Activated T-cell treated with anti-CD3 and anti-CD28 coated beads for 1 hour (primary cell): ENCODE data around the gene ALDOC.

Experiments
- DNase-seq: peaks from one replicate; pipeline ENCODE4 v3.0.0-alpha.2; 2020; ENCODE audit warnings: low read depth

Gene ALDOC

DNA sequence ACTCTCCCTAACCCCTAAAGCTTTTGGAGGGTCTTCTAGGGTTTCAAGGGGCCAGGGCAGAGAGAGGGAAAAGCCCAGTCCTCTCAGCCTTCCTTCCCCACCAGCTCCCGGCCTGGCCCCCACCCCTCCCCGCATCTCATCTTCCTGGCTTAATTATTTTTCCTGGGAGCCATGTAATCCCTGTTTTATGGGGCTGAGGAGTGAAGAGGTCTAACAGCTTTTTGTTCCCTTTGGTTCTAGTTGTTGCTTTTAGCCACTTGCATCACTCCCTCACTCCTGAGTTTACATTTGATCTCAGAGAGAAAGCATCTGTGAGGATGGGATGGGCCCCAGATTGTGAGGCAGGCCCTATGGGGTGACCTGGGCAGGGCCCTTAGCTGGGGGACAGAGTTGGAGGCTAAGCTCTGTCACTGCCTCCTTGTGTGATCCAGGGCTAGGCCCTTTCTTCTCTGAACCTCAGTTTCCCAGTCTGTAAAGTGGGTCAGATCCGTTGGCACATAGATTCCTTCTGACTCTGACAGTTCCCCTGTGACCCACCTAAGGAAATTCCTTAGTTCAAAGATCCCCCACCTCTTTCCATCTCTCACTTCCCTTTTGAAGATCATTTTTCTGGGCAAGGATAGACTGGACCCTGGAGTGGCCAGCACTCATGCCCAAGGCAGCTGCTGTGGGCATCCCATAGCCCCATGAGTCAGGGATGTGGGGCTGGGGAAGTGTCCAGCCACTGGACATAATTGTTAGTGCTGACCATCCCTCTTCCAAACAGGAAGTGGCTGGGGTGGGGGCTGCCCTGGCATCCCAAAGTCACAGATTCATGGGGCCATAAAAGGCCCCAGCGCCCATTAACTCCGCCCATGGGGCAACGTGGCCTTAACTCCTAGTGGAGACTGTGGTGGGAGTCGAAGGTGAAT lies 44.4 kb downstream of the ALDOC start:
- DNase-seq = no peak

DNA sequence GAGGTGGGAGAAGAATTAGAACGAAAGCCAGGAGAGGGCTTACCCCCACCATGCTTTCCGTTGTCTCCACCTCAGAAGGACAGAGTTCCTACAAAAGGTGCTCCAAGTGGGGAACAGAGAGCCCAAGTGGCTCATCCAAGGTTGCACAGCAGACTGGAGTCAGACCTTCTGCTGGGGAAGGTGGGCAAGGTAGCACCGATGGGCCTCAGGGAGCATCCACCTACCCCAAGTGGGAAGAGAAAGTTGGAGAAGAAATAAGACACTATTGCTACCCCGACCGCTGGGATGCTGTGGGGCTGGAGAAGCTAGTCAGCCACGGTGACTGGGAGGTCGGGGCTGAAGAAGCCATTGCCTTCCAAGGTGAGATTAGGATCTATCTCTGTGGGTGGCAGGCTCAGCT lies 45.8 kb downstream of the ALDOC start:
- no peak for DNase-seq

DNA sequence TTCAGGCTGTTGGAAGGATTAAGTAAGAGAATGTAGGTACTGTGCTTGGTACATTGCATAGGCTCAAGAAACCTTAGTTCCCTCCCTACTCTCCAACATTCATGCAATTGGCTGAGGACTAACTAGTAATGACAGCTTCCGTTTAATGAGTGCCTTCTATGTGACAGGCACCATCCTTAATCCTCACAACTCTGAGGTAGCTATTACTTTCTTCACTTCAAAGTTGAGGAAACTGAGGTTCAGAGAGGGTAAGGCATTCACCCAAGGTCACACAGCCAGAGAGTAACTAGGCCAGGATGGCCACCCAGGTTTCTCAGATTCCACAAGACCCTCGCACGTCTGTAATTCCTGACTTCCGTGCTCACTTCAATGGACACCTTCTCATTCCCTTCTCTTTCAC lies 46.4 kb downstream of the ALDOC start:
- no peak for DNase-seq

DNA sequence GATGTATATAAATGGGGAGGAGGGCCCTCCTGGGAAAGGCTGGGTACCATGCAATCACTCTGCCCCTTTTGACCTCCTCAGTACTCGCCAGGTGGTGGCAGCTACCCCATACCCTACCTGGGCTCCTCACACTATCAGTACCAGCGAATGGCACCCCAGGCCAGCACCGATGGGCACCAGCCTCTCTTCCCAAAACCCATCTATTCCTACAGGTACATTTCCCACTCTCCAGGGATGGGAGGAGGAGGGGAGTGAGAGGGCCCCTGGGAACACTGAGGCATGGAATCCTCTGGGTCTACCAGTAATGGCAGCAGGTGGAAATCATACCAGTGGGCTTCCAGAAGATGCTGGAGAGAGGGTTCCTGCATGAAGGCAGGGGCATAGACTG lies 47.7 kb downstream of the ALDOC start:
- DNase-seq = no peak

DNA sequence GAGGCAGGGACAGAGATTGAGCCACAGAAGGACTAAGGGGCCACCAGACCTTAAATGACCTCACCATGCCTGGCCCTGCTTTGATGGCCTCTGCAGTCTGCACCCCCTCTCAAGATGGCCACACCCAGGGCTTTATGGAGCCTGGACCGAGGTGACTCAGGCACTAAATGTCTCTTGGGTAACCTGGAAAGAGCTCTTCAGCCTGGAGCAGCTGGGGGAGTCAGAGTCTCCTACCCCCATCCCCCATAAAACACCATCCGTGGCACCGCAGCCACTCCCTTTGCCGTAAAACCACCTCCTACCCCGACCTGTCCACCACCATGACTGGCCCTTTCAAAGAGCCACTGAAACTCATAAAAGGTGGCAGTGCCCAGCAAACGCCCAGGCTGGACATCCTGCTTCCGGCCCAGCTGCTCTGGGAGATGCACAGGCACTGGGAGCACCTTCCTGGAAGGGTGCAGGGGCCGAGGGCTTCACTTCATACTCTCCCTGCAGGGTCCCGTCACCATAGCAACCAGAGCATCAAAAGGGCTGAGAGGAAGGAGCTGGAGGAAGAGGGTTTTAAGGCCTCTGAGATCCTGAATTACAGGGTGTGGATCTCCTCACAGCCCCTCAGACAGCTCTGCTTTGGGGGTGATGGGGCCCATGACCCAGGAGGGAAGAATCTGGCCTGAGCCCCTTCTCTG lies 48.2 kb downstream of the ALDOC start:
- DNase-seq = no peak

DNA sequence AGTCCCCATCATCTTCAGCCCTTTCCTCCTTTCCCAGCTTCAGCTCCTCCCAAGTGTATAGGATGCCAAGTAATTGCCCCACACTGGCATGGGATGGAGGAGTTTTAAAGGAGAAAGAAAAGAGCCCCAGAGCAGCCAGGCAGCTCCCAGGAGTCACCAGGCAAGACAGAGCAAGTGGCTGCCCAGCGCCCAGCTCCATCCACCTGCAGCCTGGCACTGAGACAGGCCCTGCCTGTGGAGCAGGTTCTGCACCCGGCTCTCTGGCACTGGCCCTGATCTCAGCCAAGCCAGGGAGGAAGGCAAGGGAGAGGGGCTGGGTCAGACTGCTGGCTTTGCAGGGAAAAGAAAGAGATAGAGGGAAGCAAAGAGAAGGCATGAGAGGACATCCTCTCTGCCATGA lies 48.8 kb downstream of the ALDOC start:
- no peak for DNase-seq

DNA sequence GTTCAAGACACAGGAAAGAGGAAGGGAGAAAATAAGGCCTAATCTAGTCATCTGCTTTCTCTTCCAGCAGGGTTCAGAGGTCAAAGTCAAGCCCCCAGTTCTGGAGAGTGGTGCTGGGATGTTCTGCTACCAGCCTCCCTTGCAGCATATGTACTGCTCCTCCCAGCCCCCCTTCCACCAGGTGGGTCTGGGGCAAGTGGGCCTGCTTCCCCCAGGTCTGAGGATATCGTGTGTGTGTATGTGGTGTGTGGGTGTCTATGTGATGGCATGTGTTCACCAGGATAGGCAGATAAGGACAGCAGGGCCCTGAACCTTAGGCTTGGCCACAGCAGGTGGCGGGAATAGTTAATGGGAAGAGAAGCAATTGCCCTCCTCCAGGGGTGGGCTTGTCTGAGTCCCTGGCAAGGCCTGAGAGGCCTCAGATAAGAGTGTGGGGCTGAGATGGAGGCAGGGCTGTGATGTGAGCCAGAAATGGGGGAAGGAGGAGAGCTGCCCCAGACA lies 49.5 kb downstream of the ALDOC start:
- DNase-seq = no peak

DNA sequence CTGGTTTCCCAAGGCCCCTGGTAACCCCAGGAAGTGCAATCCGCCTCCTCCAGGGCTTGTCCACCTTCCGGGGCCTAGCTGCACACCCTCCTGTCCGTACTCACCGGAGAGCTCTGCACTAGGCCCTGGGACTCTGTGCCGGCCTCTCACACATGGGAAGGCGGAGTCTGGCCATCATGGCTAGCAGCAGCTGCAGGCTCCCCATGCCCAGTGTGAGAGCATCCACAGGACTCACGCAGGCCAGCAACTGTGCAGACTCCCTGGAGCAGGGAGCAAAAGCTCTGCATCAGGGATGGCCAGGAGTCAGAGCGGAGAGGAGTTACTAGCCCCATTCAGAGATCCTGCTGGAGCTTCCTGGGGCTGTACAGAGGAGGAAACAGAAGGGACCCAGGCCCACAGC lies 50.3 kb downstream of the ALDOC start:
- no peak for DNase-seq

DNA sequence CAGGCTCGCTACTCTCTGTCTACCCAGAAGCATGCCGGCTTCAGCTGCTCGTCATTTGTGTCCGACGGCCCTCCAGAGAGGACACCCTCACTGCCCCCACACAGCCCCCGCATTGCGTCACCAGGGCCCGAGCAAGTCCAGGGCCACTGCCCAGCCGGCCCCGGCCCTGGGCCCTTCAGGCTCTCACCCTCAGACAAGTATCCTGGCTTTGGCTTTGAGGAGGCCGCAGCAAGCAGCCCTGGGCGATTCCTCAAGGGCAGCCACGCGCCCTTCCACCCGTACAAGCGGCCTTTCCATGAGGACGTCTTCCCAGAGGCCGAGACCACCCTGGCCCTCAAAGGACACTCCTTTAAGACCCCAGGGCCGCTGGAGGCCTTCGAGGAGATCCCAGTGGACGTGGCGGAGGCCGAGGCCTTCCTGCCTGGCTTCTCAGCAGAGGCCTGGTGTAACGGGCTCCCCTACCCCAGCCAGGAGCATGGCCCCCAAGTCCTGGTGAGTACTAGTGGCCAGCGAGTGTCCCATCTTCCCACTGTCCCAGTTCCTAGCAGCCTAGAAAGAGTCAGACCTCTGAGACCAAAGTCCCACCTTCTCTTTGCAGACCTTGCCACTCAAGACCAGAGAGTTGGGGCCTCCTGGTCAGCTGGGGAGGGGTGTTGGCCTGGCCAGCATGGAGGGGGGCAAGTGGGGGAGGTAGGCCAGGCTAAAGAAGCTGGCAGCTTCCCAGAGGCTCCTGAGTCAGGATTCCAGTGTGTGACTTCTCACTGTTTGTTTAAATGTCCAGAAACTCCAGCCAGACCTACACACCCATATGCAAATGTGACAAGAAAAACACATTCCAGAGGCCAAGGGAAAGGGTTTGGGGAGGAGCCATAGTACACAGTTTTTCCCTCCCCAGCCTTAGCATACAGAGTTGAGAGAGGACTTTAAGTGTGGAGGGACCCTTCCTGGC lies 51.9 kb downstream of the ALDOC start:
- DNase-seq = no peak

DNA sequence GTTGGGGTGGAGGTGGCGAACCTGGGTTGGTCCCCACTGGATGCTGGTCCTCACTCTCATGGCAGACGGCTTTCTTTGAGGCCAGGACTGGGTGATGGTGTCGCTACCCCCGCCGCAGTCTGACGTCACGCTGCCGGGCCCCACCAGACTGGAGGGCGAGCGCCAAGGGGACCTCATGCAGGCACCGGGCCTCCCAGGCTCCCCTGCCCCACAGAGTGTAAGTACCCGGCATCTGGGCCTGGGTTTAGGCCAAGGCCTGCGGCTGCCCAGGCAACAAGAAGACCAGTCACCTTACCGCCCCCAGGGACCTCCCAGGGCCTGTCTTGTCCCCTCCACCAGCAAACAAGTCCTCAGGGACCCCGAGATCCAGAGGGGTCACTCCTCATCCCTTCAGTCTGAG lies 52.8 kb downstream of the ALDOC start:
- no peak for DNase-seq

DNA sequence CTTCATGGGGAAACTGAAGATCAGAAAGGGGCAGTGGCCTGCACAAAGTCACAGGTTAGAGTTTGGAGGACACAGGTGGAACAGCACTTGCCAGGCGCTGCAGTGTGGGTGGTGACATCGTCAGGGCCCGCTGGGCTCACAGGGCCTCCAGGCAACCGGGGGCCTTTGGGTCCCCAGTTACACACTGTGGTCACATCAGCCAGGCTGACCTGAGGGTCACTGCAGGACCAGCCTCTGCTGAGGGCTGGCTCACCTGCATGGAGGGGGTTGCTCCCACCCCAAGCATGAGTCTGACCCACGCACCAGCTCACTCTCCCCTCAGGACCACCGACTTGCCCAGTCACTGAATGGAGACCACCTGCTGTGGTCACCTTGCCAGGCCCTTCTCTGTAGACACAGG lies 53.5 kb downstream of the ALDOC start:
- no peak for DNase-seq
